GM19463 (cell line): ENCODE data around the gene SLC35F1.
"Not testable (repeated sequence)": the region's sequence is repeated elsewhere in the genome, so short reads cannot be mapped to it uniquely, and the experiment has no call there.

Source experiments
- ATAC-seq: cut with Tn5 transposase; IDR thresholded peaks from one replicate; pipeline ENCODE4 v1.9.1; 2021; ENCODE audit warnings: mild to moderate bottlenecking, moderate library complexity; ENCODE audit not compliant: unreplicated experiment

Gene SLC35F1

GRCh38 chr6:117924690-117925089, 17.6 kb downstream of the SLC35F1 start:
- no peak for ATAC-seq

- no peak for ATAC-seq
Measured at GRCh38 chr6:117927866-117928265, 20.8 kb downstream of the SLC35F1 start.

GRCh38 chr6:117928833-117929232, 21.8 kb downstream of the SLC35F1 start:
- no peak for ATAC-seq

GRCh38 chr6:117929501-117929900, 22.4 kb downstream of the SLC35F1 start:
- no peak for ATAC-seq

- ATAC-seq: no peak
Measured at GRCh38 chr6:117930645-117931044, 23.6 kb downstream of the SLC35F1 start.

- ATAC-seq: no peak
Measured at GRCh38 chr6:117932001-117932400, 24.9 kb downstream of the SLC35F1 start.

- ATAC-seq: no peak
Measured at GRCh38 chr6:117932676-117933075, 25.6 kb downstream of the SLC35F1 start.

GRCh38 chr6:117933471-117933870, 26.4 kb downstream of the SLC35F1 start:
- no peak for ATAC-seq

GRCh38 chr6:117938311-117938995, 31.4 kb downstream of the SLC35F1 start:
- ATAC-seq: no peak

GRCh38 chr6:117947234-117947633, 40.2 kb downstream of the SLC35F1 start:
- ATAC-seq: no peak

- no peak for ATAC-seq
Measured at GRCh38 chr6:117951783-117952182, 44.7 kb downstream of the SLC35F1 start.

GRCh38 chr6:117955684-117956256, 48.7 kb downstream of the SLC35F1 start:
- ATAC-seq: peak; percentile 51

GRCh38 chr6:117956386-117956785, 49.3 kb downstream of the SLC35F1 start:
- ATAC-seq: no peak

- ATAC-seq: no peak
Measured at GRCh38 chr6:117958536-117958935, 51.5 kb downstream of the SLC35F1 start.

- no peak for ATAC-seq
Measured at GRCh38 chr6:117960877-117961276, 53.8 kb downstream of the SLC35F1 start.

GRCh38 chr6:117961301-117961700, 54.2 kb downstream of the SLC35F1 start:
- no peak for ATAC-seq

- not testable (repeated sequence) for ATAC-seq
Measured at GRCh38 chr6:117965763-117966162, 58.7 kb downstream of the SLC35F1 start.

- no peak for ATAC-seq
Measured at GRCh38 chr6:117971637-117972036, 64.6 kb downstream of the SLC35F1 start.

GRCh38 chr6:117974914-117975627, 68.0 kb downstream of the SLC35F1 start:
- no peak for ATAC-seq

GRCh38 chr6:117976030-117976651, 69.1 kb downstream of the SLC35F1 start:
- ATAC-seq: no peak

GRCh38 chr6:117985916-117986315, 78.9 kb downstream of the SLC35F1 start:
- ATAC-seq: no peak

- no peak for ATAC-seq
Measured at GRCh38 chr6:117986396-117986795, 79.3 kb downstream of the SLC35F1 start.
